ENCODE data around the gene CASK.

DNA sequence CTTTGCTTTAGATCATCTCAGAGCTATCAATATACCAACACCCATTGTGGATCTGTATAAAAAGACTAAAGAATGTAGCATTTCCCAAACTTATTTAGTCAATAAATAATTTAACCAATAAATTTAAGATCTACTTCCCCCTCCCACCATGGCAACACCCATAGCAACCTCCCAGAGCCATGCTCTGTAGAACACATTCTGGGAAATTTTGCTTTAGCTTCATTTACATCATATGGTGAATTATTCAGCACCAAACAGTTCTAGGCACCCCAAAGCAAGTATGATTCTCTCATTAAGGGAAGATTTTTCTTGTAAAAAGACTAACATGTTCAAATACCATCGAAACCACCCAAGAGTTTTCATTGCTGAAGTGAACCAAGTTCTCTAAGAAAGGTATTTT is 315.1 kb downstream of the CASK start:
- TF ChIP-seq, protein P1, sequence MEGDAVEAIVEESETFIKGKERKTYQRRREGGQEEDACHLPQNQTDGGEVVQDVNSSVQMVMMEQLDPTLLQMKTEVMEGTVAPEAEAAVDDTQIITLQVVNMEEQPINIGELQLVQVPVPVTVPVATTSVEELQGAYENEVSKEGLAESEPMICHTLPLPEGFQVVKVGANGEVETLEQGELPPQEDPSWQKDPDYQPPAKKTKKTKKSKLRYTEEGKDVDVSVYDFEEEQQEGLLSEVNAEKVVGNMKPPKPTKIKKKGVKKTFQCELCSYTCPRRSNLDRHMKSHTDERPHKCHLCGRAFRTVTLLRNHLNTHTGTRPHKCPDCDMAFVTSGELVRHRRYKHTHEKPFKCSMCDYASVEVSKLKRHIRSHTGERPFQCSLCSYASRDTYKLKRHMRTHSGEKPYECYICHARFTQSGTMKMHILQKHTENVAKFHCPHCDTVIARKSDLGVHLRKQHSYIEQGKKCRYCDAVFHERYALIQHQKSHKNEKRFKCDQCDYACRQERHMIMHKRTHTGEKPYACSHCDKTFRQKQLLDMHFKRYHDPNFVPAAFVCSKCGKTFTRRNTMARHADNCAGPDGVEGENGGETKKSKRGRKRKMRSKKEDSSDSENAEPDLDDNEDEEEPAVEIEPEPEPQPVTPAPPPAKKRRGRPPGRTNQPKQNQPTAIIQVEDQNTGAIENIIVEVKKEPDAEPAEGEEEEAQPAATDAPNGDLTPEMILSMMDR (IDR thresholded peaks at IDR 0.05): no peak
- TF ChIP-seq POLR2A (IDR thresholded peaks at IDR 0.05): no peak

Data from thyroid gland (tissue), 4 donors.